ENCODE measurements around the gene MRTFB. TPM values are rescaled to one million over a fixed set of nuclear protein-coding genes. Genes with fewer than 3 reads are reported as not detected.
A peak's percentile ranks its signal among the peaks of the same experiment; 100 is the strongest.

The MRTFB gene
- total RNA-seq, 1 experiment from 2014 or later, result 12.7 TPM

- H3K4me2 ChIP-seq (ENCODE audit: low read length), result 0 out of 2 replicates have a peak overlapping the region, but pooled peaks have one; percentile 58
- intact Hi-C loops (cut with micrococcal nuclease), result loop anchor here (10.0 kb wide), 1 partner anchor 76 kb away; no protein-coding TSS in a partner anchor
- POLR2A ChIA-PET (ENCODE audit: unreplicated experiment), result no interaction called here
- CTCF ChIA-PET, result no interaction called here
- no peak overlapping the region for H3K9ac ChIP-seq (ENCODE audit: low read length)
- H3F3A ChIP-seq (ENCODE audit: low read length, unreplicated experiment), result no peaks in the 10 kb centered on the region
- H2AFZ ChIP-seq (ENCODE audit: low read length), result no peak overlapping the region
- no peaks in the 10 kb centered on the region for H4K20me1 ChIP-seq (ENCODE audit: low read length)
- ATAC-seq (no peak), DNase-seq (no peak)
- H3K27me3 ChIP-seq (ENCODE audit: low read length), result no peaks in the 10 kb centered on the region
- peaks cover 91% of the 10 kb centered on the region for H3K79me2 ChIP-seq (ENCODE audit: low read length)
- no TSS peak for BruUV-seq (replicated peaks)
- no peaks in the 10 kb centered on the region for H3K36me3 ChIP-seq (ENCODE audit: low read depth, low read length)
- no peak overlapping the region for H3K4me3 ChIP-seq (ENCODE audit: low read length)
- peak overlapping the region; percentile 87 for H3K27ac ChIP-seq (ENCODE audit: low read length)
- H3K9me3 ChIP-seq (ENCODE audit: low read length), result no peaks in the 10 kb centered on the region
- H3K9me2 ChIP-seq (replicated peaks; ENCODE audit: low read length), result no peaks in the 10 kb centered on the region
- peaks cover 58% of the 10 kb centered on the region for H3K4me1 ChIP-seq (ENCODE audit: insufficient read depth, low read length)
- no peak for TF ChIP-seq EZH2phosphoT487 (IDR thresholded peaks at IDR 0.05; ENCODE audit: borderline replicate concordance, low read length)
- no peak for TF ChIP-seq EZH2 (IDR thresholded peaks at IDR 0.05; ENCODE audit: low read length, unreplicated experiment)
- no peak for TF ChIP-seq CTCF (conservative IDR thresholded peaks at IDR 0.05; ENCODE audit: low read depth, low read length)
Measured at GRCh38 chr16:14308368-14308723, 237.2 kb downstream of the MRTFB start.

GRCh38 chr16:14309001-14309886 lies 238.1 kb downstream of the MRTFB start:
- no peaks in the 10 kb centered on the region for H3K9me3 ChIP-seq (ENCODE audit: low read length)
- 0 out of 2 replicates have a peak overlapping the region, but pooled peaks have one; percentile 36 for H2AFZ ChIP-seq (ENCODE audit: low read length)
- no TSS peak for BruUV-seq (replicated peaks)
- H3K4me1 ChIP-seq (ENCODE audit: insufficient read depth, low read length), result peaks cover 58% of the 10 kb centered on the region
- H3K4me3 ChIP-seq (ENCODE audit: low read length), result peak overlapping the region; percentile 44; the same call in 1 of the 2 replicates
- peak; percentile 85 for DNase-seq
- H4K20me1 ChIP-seq (ENCODE audit: low read length), result no peaks in the 10 kb centered on the region
- ATAC-seq, result peak; percentile 55
- H3K27me3 ChIP-seq (ENCODE audit: low read length), result no peaks in the 10 kb centered on the region
- H3K79me2 ChIP-seq (ENCODE audit: low read length), result peaks cover 91% of the 10 kb centered on the region
- peak; percentile 27 for TF ChIP-seq CTCF (conservative IDR thresholded peaks at IDR 0.05; ENCODE audit: low read depth, low read length)
- no peak for TF ChIP-seq EZH2phosphoT487 (IDR thresholded peaks at IDR 0.05; ENCODE audit: borderline replicate concordance, low read length)
- no peaks in the 10 kb centered on the region for H3K9me2 ChIP-seq (replicated peaks; ENCODE audit: low read length)
- peak overlapping the region; percentile 87 for H3K27ac ChIP-seq (ENCODE audit: low read length)
- H3K9ac ChIP-seq (ENCODE audit: low read length), result peak overlapping the region; percentile 56
- ChIA-PET POLR2A (ENCODE audit: unreplicated experiment) (interaction anchor here (0.5 kb wide), 1 partner anchor 53 kb away, joined by 7 read pairs; no protein-coding TSS in a partner anchor), CTCF (no interaction called here)
- intact Hi-C loops (cut with micrococcal nuclease), result loop anchor here (10.0 kb wide), 1 partner anchor 76 kb away; no protein-coding TSS in a partner anchor
- no peaks in the 10 kb centered on the region for H3F3A ChIP-seq (ENCODE audit: low read length, unreplicated experiment)
- H3K36me3 ChIP-seq (ENCODE audit: low read depth, low read length), result no peaks in the 10 kb centered on the region
- H3K4me2 ChIP-seq (ENCODE audit: low read length), result peak overlapping the region; percentile 58
